Measurements from ENCODE around the gene CLEC2A.

Gene CLEC2A

GRCh38 chr12:9933958-9934357 lies 1.8 kb upstream of the CLEC2A start:
- no peak for DNase-seq (ENCODE audit: low read depth)

DNA sequence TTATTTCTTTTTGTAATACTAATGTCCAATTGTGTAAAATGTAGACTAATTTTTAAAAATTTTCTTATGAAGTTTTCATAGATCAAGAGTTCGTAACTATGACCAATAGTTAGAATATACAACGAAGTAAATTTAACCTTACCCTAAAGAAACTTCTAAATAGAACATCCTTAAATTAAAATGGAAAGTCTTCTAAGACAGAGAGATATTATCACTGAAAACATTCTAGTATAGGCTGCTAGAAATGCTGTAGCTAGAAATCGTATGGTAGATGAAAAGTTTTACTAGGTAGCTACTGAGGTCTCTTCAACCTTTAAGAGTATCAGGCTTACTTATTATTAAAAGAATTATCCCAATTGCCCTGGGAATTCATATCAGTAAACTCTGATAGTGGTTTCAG lies 925 bp downstream of the CLEC2A start:
- no peak for DNase-seq (ENCODE audit: low read depth)

DNA sequence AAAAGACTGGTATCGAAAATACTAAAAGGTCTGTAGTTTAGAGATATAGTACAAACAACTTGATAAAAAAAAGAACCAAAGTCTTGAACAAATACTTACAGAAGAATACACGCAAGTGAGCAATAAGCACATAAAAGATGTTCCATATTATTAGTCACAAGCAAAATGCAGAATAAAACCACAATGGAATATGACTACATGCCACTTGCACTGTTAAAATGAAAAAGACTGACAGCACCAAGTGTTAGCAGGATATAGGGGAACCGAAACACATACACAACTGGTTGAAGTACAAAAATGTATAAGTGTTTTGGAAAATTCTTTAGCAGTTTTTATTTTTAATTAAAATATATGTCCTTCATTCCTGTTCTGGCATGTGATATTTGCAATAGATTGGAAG lies 3.6 kb downstream of the CLEC2A start:
- DNase-seq (ENCODE audit: low read depth), result no peak

GRCh38 chr12:9926876-9927275 lies 5.3 kb downstream of the CLEC2A start:
- DNase-seq (ENCODE audit: low read depth), result no peak

GRCh38 chr12:9925705-9926393 lies 6.3 kb downstream of the CLEC2A start:
- no peak for DNase-seq (ENCODE audit: low read depth)

DNA sequence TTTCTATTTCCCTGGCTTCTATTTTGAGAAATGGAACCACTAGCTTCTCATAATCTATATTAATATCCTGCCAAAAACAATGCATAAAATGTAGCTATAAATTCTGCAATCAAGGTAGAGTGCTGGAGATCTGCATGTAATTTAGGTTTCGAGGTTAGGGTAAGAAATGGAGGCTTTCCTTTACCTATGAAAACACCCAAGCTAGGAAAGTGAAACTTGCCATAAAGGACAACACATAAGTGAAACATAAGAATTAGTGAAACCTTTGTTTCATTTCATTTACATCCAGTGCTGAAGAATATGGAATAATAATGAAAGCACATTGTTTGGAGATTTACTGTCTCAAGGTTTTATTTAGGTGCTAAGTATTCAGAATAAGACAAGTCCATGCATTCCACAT lies 9.7 kb downstream of the CLEC2A start:
- no peak for DNase-seq (ENCODE audit: low read depth)

- DNase-seq (ENCODE audit: low read depth), result no peak
These were observed 11.7 kb downstream of the CLEC2A start for GRCh38 chr12:9920451-9920850.

DNA sequence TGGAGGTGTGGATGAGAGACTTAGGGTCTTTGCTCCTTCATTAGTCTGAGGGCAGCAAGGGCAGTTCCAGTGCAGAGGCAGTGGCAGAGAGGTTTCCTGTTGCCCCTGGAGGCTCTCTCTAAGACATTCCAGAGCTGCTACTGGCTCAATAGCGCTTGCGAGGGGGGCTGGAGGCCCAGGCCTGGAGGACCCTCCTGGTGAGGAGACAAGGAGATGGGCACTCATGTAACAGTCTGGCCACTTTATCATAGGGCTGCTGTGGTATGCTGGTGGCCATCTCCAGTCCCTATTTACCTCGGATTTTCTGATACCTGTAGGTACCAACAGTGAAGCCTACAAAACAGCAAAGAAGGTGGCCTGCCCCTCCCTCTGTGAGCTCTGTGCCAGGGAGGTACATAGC lies 12.7 kb downstream of the CLEC2A start:
- no peak for DNase-seq (ENCODE audit: low read depth)

GRCh38 chr12:9911708-9912107 lies 20.5 kb downstream of the CLEC2A start:
- DNase-seq (ENCODE audit: low read depth), result no peak

DNA sequence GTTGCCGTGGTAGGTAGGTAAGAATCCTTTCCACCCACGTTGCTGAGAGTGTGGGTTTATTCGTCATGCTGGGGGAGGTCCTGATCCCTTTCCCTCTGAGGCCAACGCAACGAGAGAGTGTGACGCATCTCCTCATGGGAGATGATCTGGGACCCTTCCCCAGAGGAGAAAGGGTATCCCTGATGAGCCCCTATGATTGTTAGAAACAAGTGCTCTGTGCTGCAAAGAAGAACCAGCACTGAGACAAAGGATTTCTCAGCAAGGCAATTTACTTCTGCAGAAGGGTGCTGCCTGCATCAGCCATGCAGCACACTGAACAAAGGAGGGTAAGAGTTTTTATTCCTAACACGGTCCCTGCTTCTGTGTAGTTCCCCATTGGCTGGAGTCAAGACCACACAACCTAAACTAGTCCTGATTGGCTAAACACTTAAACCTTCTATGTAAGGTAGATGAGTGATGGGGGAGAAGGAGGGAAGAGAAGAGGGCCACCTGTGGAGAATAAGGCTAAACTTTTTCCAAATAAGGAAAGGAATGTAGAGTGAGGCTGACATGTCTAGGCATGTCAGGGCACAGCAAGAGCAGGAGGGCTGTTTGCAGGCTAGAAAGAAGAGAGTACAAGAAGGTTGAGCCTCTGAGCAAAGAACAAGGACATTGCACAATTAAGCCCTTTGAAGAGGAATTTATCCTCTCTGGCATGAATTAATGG lies 21.3 kb downstream of the CLEC2A start:
- no peak for DNase-seq (ENCODE audit: low read depth)

GRCh38 chr12:9909724-9910123 lies 22.4 kb downstream of the CLEC2A start:
- DNase-seq (ENCODE audit: low read depth), result no peak

DNA sequence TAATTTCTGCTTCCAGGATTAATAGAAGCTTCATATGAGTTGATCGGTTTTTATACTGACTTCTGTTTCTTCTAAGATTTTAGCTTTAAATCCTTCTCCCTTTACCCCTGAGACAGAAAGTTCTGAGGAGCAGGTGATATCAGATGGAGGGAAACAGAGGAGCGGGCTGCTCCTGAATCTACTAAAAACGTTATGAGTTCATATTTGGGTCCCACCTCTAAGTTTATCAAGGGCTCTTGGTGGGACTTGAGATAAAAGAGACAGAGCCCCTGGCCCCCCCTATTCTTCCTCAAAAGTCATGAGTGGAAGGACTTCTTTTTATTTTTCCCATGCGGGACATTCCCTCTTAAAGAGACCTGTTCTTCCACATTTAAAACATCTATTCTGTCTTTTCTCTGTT lies 23.8 kb downstream of the CLEC2A start:
- DNase-seq (ENCODE audit: low read depth), result no peak

GRCh38 chr12:9907769-9908168 lies 24.4 kb downstream of the CLEC2A start:
- DNase-seq (ENCODE audit: low read depth), result no peak

DNA sequence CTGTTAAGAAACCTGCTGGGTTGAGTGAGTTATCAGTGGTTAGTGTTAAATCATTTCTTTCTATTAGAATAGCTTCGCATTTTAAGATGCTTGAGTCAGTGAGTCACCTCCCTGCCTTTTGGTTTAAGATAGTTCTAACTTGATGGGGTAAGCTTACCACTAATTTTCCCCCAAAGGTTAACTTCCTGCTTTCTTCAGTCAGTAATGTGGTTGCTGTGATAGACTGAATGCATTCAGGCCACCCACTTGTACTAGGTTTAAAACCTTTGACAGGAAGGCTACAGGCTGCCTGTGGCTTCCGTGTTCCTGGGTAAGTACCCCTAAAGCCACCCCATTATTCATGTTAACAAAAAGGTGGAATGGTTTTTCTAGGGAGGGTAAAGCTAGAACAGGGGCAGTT lies 25.3 kb downstream of the CLEC2A start:
- DNase-seq (ENCODE audit: low read depth), result no peak

DNA sequence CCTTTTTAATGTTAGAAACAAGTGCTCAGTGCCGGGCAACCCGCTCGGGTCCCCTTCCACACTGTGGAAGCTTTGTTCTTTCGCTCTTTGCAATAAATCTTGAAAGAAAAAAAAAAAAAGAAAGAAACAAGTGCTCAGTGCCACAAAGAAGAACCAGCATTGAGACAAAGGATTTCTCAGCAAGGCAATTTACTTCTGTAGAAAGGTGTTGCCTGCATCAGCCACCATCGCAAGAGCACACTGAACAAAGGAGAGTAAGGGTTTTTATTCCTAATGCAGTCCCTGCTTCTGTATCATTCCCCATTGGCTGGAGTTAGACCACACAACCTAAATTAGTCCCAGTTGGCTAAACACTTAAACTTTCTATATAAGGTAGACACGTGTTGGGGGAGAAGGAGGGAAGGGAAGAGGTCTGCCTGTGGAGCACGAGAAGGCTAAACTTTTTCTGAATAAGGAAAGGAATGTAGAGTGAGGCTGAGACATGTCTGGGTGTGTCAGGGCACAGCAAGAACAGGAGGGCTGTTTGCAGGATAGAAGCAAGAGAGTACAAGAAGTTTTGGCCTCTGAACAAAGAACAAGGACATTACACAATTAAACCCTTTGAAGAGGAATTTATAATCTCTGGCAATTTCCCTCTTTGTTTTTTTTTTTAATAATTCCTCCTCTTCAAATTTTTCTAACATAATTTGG lies 29.5 kb downstream of the CLEC2A start:
- DNase-seq (ENCODE audit: low read depth), result no peak

GRCh38 chr12:9900930-9901329 lies 31.2 kb downstream of the CLEC2A start:
- DNase-seq (ENCODE audit: low read depth), result no peak

- DNase-seq (ENCODE audit: low read depth), result no peak
These were observed 33.0 kb downstream of the CLEC2A start for GRCh38 chr12:9899209-9899608.

GRCh38 chr12:9897535-9897934 lies 34.6 kb downstream of the CLEC2A start:
- DNase-seq (ENCODE audit: low read depth), result no peak

- DNase-seq (ENCODE audit: low read depth), result no peak
These were observed 36.8 kb downstream of the CLEC2A start for GRCh38 chr12:9895215-9895971.

DNA sequence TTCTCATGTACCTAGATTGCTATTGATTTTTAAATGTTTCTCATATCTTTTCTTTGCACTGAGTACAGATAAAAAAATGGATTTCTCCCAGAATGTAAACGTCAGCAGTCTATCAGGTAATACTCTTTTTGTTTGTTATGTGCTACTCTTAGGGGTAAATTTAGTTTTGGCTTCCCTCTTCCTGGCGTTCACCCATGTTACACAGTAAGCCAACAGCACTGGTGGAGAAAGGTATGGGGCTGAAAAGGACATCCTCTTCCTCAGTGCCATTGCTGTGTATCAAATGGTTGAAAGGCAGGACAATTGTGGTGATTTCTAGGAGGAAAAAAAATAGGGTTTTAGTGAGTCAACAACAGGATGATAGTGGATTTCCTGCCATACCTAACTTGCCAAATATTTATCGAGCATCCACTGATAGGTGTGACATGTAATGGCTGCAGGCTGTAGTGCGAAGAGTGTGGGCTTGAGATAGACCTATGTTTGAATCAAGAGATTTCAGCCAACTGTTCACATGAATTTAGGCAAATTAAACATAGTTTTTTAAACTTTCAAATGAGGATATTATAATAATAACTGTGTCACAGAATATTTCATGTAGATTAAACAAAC lies 43.4 kb downstream of the CLEC2A start:
- no peak for DNase-seq (ENCODE audit: low read depth)

GRCh38 chr12:9883175-9883574 lies 49.0 kb downstream of the CLEC2A start:
- DNase-seq (ENCODE audit: low read depth), result no peak

GRCh38 chr12:9881988-9882387 lies 50.2 kb downstream of the CLEC2A start:
- no peak for DNase-seq (ENCODE audit: low read depth)

Data from stimulated activated CD8-positive, alpha-beta memory T cell treated with anti-CD3 and anti-CD28 coated beads, Interleukin-15, amount 100 ng/mL, for 24 hours (primary cell).